GM18868 (cell line): Measurements from ENCODE around the gene ELP1.
"Not testable (repeated sequence)": the region's sequence is repeated elsewhere in the genome, so short reads cannot be mapped to it uniquely, and the experiment has no call there.

ENCODE experiments used
- ATAC-seq: cut with Tn5 transposase; IDR thresholded peaks from one replicate; pipeline ENCODE4 v1.9.1; 2021; ENCODE audit warnings: mild to moderate bottlenecking, moderate library complexity; ENCODE audit not compliant: unreplicated experiment

ELP1 gene

DNA sequence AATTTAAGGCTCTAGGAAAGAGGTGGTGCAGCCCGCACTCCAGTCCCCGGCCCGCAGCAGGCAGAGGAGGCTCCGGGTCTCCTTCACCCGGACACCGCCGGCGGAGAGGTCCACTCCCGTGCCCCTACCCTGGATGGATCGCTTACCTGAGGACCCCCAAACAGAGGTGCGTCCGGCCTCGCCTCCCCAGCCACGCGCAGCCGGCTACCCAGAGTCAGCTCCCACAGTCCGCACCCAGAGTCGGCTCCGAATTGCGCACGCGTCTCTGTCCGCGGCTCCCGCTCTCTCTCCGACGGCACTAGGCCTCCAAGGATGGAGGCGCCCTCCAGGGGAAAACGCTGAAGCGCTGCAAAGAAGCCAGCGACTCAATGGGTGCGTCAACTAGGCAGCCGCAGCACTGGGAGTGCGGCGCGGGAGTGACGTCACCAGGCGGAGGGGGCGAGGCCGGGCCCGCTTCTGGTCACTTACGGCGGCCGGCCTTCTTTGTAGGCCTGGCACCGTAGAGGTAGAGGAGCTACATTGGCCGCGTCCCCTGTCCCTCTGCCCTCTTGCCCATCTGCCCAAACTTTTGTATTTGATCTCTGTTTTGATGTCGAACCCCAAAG is at the start of gene ELP1:
Gene ELP1, minus strand, starts transcription at position 407 of the 605 bp plus-strand sequence. CDS start 2,978 bp downstream, outside the sequence.
- peak; percentile 89 for ATAC-seq

DNA sequence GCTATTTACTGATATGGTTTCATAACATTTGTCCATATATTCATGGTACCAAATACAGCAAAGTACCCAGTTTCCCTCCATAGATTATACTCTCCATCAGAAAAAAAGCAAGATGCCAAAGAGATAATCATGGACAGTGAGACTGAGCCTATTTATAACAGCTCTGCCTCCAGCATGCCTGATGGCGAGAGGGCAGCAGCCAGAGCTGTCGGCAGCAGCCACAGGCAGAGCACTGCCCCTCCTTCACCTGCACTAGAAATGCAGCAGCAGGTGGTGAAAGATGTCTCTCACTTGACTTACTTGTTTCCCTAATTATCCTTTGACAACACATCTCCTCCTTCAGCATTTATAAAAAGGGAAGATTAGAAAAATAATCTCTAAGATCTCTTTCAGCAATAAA is 47.0 kb upstream of the ELP1 start:
- ATAC-seq, result no peak

DNA sequence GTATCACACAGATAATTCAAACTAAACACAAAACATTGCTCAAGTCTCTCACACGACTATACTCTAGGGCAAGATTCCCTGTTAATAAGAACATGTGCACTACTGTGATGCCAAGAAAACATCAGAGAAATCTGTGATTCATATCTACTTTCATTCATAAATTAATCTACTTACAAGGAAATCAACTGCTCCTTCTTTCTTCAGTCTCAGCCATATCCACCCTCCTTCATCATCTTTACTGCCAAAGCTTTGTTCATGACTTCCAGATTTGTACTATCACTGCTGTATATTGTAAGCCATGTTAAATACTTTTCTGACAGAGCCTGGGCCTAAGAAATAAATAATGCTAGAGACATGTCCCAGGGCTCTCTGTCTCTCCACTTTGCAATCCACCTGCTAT is 44.3 kb upstream of the ELP1 start:
- ATAC-seq, result no peak

DNA sequence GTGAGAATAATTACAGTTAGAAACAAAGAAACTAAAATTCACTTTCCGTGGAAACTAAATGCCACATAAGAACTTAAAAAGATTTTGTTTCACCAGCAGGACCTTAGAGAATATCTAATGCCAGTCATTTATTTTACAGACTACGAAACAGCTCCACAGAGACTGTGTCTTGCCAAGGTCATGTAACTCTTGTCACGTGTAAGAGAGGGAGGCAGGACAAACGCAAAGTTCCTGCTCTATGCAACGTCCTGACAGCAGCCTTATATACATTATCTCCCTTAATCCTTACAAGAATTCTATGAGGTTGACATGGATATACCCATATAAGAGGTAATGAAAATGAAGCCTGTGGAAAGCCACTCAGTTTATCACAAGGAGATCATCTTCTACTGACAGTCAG is 40.0 kb upstream of the ELP1 start:
- ATAC-seq, result no peak

DNA sequence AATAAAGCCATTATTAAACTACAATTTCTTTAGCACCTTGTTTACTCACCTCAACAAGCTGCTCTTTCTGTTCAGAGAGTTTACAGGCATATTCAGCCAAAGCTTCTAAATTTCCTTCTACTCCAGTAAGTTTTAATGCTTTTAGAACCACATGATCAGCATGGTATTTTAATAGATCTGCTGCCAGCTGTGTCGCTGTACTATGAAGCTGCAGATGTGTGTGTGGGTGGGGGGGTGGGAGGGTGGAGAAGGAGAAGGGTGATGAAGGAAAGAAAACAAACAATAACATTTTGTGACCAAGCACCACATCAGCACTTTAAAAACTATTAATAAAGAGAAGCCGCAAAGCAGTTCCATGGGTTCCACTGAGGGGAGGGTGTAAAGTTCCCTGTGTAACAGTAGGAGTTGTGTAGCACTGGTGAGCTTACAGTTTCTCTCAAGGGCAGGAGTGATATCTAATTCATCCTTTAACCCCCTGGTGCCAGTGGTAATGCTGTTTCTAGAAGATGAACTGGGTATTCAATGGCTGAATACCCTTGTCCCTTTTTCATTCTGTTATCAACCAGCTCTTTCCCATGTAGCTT is 38.8 kb upstream of the ELP1 start:
- no peak for ATAC-seq

- no peak for ATAC-seq
Observed at GRCh38 chr9:108972186-108972585, 38.3 kb upstream of the ELP1 start.

DNA sequence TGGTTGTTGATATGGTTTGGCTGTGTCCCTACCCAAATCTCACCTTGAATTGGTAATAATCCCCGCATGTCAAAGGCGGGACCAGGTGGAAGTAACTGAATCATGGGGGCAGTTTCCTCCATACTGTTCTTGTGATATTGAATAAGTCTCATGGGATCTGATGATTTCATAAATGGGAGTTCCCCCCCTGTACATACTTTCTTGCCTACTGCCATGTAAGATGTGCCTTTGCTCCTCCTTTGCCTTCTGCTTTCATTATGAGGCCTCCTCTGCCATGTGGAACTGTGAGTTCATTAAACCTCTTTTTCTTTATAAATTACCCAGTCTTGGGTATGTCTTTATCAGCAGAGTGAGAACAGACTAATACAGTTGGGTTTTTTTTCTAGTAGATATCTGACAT is 37.5 kb upstream of the ELP1 start:
- ATAC-seq, result not testable (repeated sequence)

GRCh38 chr9:108967916-108968315 is 34.0 kb upstream of the ELP1 start:
- no peak for ATAC-seq

DNA sequence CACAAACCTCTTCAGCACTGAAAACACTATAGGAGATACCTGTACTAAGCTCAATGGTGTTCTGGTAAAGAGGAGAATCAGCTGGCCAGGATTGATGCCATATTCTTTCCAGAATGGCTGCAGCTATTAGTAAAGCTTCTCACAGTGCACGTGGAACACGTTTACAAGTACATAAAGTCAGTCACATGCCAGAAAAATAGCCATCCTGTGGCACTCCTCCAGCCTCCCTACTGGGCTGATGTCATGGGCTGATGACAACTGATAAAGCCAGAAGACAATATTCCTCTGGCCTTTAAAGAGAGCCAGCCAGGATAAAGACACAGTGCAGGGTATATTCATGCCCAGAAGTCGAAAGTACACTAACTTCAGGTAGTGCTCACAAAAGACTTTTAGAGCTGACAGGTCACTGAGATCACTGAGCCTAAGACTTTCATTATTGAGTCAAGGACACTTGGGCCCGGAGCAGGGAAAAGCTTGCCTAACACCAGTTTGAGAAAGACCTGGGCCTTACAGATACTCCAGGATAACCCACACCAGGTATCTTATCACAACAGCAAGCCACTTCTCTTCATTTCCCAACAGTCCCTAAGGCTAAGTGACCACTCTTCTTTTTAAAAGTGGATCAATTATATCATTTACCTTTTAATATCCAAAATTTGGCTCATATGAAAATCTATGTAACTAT is 29.7 kb upstream of the ELP1 start:
- ATAC-seq, result no peak

DNA sequence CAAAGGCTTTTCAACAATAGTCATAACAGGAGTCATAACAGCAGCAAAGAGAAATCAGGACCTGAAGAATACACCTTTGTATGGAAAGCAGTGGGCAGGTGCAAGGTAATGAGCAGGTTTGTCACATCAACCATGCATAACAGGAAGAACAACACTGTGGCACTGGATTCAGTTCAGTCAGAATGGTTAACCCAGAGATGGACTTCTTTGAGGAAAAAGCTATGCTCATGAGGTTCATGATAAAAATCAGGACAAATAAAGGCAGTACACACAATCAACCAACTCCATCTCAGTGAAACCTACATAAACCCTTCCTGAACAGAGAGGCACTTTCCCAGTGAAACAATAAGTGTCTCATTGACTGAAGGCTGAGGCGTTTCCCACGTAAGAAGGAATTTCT is 27.2 kb upstream of the ELP1 start:
- no peak for ATAC-seq

DNA sequence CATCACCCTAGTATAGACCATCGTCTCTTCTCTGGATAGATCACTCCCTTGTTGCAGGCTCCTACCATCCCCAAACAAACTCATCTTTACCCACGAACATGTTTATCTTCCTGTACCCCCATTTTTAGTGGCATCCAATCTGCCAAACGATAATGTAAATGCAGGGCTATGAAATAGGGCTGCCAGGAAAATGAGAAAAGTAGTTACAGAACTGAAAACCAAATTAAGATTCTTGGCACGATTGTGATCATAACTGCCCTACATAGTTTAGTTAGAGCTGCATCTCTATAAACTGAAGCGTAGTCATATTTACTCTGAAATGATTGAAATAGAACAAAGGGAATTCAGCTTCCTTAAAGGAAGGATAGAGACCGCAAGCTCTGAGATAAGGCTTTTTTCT is 26.4 kb upstream of the ELP1 start:
- ATAC-seq, result no peak

- peak; percentile 62 for ATAC-seq
Observed at GRCh38 chr9:108956631-108957026, 22.7 kb upstream of the ELP1 start.

DNA sequence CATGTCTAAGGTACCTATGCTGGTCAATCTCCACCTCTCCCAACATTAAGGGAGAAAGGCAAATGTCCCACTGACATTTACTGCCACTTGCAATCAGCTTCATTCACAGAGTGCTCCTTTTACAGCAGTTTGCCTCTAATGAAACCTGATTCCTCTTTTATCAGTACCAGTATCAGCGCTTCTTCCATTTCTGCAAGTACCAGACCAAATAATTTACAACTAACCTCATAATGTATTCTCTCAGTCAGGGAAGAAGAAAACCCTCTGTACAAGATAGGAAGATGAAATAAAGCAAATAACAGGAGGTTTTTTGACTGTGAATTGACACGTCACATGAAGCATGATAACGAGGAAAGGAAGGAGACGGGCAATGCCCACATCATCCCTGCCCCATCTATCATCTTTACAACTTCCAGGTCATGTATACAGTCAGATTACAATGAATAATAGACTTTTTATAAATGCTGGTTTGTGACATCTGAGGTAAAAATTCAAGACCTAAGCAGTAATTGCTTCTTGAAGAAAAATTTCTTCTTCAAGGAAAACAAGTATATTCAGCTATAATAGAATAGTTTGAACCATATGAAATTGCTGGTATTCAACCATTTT is 22.2 kb upstream of the ELP1 start:
- ATAC-seq, result no peak

GRCh38 chr9:108953983-108954574 is 20.2 kb upstream of the ELP1 start:
- peak; percentile 63 for ATAC-seq

GRCh38 chr9:108951578-108951977 is 17.7 kb upstream of the ELP1 start:
- ATAC-seq, result no peak

GRCh38 chr9:108950168-108950567 is 16.2 kb upstream of the ELP1 start:
- ATAC-seq, result no peak

- ATAC-seq, result no peak
Observed at GRCh38 chr9:108939975-108940374, 6.1 kb upstream of the ELP1 start.

DNA sequence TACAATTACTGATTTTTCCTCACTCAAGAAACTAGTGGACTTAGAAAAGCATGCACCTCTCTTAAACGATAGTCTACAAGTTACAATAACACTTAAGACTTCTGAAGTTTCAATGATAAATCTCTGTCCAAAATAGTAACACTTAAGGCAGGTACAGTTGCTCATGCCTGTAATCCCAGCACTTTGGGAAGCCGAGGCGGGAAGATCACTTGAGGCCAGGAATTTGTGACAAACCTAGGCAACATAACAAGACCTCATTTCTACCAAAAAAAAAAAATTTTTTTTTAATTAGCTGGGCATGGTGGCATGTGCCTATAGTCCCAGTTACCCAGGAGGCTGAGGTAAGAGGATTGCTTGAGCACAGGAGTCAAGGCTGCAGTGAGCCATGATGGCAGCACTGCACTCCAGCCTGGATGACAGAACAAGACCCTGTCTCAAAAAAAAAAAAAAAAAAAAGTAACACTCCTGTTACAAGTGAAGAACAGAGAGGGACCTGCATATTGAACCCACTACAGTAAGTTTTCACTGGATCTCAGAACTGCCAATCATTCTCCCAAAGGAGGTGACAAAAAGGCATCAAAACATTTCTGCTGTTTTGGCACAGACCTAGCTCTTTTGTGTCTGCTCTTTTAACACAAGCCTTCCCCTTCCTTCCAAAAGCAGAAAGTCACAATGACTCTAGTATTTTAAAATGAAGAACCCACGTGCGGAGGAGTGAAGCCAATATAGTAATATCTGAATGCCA is 3.8 kb upstream of the ELP1 start:
- ATAC-seq, result no peak

- ATAC-seq, result peak; percentile 84
Observed at GRCh38 chr9:108934323-108934893, 484 bp upstream of the ELP1 start, which contains the start of gene ABITRAM. TSS of gene ABITRAM (plus strand) at chr9:108934400. CDS start at chr9:108934487, 87 bp downstream.

DNA sequence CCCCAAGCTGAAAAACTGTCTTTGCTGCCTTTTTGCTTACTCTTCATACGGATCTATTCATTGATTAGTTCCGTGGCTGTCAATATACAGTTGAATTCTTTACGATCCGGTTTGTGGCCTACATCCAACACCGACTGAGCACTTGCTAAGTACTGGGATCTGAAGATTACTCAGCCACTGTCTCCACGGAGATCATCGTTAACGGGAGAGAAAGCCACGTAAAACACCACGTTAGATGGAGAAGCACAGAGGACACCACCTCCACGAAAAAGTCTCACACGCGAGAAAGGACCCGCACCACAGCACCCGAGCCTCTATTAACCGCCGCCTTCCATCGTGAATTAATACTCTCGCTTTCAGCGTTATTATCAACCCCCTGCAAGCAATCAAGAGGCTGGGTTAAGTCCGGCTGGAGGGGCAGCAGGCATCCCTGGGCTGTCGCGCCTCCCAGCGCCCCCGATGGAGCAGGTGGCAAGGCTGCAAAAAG is 650 bp downstream of the ELP1 start:
- no peak for ATAC-seq
